Colon (tissue), 2 donors: ENCODE data around the gene TTYH2.

ENCODE experiments used
- FAIRE-seq: peaks from 2 replicates; lab custom pipeline; 2012; peaks lifted over from hg19 to GRCh38; lab: Jason Lieb, UNC
- donor health status: control.
- donor health status: control.

The TTYH2 gene

GRCh38 chr17:74216505-74216904, 3.1 kb downstream of the TTYH2 start:
- no peak for FAIRE-seq

DNA sequence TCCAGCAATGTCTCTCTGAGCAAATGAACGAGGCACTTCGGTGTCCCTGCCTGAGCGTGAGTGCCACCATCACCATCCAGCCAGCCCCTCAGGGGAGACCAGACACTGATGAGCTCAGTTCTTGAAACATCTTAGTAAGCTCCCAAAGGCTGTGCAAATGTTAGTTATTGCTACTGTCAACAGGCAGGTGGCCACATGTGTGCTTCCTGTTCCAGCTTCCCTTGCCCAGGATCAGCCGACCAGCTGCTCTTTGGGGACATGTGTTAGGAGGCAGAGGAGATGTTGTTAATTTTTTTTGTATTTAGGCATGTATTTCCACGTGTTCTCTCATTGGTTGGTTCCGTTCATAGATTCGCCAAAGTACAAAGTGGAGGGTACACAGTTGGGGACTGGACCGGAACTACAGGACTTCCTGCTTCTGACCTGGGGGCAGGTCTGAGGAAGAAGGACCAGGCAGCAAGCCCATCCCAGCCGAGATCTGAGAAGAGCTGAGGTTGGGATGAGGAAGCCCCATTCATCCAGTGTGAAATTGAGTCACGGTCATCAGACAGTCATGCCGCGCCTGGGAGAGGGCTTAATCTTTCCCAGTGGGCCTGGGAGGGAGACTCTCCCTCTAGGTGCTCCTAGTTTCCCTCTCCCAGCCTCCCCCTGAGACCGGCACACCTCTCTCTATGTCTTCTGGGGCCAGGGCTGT, 3.8 kb downstream of the TTYH2 start:
- FAIRE-seq: no peak

- FAIRE-seq: no peak
Measured at GRCh38 chr17:74217888-74218287, 4.5 kb downstream of the TTYH2 start.

- no peak for FAIRE-seq
Measured at GRCh38 chr17:74218436-74218835, 5.1 kb downstream of the TTYH2 start.

DNA sequence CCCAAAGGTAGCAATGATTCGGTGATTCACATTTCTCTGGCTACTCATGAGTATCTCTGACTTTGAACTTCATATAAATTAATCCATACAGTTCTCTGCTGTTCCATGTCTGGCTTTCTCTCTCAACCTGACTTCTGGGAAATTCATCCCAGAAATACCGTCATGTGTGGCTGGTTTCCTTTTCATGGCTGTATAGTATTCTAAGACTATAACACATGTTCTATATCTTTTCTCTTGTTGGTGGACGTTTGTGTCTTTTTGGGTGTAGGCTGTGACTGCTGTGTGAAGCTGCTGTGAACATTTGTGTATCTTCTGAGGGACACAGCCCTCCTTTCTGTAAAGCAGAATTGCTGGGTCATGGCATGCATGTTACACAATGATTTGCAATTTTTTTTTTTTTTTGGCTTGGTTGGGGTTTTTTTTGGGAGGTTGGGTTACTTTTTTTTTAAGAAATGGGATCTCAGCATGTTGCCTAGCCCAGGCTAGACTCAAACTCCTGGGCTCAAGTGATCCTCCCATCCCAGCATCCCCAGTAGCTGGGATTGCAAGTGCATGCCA, 6.3 kb downstream of the TTYH2 start:
- FAIRE-seq: no peak

- no peak for FAIRE-seq
Measured at GRCh38 chr17:74220219-74220618, 6.8 kb downstream of the TTYH2 start.

GRCh38 chr17:74220946-74221818, 7.8 kb downstream of the TTYH2 start:
- no peak for FAIRE-seq

DNA sequence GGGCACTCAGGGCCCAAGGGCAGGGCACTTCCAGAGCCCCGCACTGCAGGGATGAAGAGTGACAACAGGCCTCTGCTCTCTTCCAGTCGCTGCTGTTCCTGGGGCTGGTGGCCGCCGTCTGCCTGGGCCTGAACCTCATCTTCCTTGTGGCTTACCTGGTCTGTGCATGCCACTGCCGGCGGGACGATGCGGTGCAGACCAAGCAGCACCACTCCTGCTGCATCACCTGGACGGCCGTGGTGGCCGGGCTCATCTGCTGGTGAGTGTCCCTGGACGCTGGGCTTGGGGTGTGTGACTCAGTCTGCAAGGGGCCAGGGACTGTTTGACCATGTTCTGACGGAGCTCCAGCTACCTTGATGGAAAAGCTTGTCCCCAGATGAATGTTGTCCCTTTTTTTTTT, 9.0 kb downstream of the TTYH2 start:
- FAIRE-seq: no peak

DNA sequence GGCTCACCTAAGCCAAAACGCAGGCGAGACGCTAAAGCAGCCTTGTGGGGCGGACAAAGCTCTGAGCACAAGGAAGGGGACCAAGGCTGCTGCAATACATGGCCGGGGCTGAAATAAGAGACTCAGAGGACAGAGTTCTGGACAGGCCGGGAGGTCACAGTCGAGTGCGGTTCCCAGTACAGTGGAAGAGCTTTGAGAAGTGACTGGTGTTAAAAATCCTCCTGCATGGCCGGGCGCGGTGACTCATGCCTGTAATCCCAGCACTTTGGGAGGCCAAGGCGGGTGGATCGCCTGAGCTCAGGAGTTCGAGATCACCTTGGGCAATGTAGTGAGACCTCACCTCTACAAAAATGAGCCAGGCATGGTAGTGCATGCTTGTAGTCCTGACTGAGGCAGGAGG, 10.5 kb downstream of the TTYH2 start:
- no peak for FAIRE-seq

DNA sequence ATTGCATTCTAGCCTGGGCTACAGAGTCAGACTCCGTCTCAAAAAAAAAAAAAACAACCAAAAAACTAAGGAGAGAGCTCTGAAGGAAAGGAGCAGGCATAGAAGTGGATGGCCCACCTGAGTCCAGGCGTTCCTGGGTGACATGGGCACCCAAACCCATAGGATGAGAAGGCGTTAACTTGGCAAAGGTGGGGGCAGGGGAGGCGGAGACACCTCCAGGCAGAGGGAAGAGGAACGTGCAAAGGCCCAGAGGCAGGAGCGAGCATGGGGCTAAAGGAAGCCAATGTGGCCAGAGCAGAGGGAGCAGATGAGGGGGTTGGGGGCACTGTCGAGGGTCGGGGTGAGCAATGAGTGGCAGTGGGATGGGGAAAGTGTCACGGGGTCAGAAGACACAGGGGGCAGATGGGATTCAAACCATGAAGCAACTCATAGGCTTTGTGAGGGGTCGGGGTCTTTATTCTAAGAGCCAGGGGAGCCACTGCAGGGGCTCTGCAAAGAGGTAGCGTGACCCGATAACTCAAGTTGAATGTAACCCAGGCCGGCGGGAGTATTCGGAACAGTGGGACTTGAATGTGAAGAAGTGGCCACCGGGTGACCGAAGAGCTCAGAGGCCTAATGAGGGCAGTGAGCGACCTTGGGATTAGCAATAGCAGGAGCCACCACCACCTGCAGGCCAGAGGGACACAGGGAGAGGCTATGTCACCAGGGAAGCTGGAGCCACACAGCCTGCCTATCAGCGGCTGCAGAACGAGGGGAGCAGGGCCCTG, 11.8 kb downstream of the TTYH2 start:
- no peak for FAIRE-seq

DNA sequence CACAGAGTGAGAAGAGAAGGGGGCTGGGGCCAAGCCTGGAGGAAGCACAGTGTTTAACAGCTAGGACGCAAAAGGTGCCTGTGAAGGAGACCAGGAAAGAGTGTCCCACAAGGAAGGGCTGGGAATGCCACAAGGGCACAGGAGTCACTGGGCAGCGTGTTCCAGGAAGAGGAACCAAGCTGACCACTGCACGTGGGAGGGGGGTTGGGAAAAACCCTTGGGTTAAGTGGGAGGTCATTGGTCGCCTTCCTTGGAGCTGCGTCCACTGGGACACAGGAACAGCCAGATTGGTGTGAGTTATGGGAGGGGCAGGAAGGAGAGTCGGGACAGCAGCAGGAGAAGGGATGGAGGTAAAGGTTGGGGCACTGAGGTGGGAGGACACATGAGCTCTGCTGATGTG, 12.9 kb downstream of the TTYH2 start:
- FAIRE-seq: no peak

DNA sequence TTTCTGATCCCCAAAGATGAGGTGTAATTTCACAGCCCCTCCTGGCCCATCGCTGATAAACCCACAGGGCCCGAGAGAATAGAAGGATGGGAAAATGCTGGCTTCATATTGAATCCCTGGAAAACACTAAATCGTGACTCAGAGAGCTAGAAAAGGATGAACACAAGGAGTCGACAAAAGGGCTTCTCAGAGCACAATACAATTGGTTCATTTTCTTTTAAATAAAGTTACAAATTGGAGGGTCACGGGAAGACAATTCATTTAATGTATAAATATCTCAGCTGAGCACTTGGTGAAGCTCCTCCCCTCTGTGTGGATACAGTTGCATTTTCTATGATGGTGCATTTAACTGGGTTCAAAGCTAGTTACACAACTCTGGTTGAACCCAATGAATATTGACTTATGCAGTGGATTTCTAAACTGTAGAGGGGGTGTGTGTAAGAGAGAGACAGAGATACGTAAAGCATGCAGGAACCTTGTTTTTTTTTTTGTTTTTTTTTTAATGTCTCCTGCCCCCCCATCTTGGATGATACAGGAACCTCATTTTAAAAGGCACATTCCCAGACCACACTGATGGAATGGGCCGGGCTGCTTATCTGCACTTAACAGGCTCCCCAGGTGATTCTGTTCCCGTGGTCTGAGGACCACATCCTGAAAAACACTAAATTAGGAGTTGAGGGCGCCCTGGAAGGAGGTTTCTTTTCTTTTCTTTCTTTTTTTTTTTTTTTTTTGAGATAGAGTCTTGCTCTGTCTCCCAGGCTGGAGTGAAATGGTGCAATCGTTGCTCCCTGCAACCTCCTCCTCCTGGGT, 14.1 kb downstream of the TTYH2 start:
- no peak for FAIRE-seq

- no peak for FAIRE-seq
Measured at GRCh38 chr17:74228306-74228978, 15.1 kb downstream of the TTYH2 start.

DNA sequence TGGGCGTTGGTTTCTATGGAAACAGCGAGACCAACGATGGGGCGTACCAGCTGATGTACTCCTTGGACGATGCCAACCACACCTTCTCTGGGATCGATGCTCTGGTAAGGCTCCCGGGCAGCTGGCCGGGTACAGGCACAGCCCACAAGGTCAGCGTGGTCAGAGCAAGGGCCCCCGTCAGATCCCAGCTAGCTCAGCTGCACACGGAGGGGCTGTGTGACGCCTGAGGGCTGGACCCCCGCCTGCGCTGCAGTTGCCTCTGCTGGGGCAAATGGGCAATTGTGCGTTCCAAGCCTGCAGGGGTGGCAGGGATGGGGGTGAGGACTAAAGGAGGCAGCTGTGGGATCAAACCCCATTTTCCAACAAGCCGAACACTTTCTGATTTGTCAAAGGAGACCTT, 17.5 kb downstream of the TTYH2 start:
- no peak for FAIRE-seq

- no peak for FAIRE-seq
Measured at GRCh38 chr17:74231928-74232907, 18.8 kb downstream of the TTYH2 start.

- no peak for FAIRE-seq
Measured at GRCh38 chr17:74233937-74234336, 20.6 kb downstream of the TTYH2 start.

DNA sequence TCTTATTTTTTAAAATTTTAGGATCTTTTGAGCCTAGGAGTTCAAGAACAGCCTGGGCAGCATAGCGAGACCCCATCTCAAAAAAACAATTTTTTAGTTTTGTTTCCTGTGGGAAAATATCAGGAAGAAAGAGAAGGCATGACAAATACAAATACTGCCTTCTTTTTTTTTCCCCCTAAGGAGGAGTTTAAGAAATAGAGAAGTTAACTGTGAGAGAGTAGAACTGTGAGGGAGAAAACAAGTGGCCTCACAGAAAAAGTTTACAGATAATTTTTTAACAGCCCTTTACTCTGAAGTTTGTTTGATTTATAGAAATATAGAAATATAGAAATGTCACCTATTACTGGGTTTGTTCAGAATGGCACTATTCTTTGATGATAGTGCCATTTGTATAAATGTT, 21.1 kb downstream of the TTYH2 start:
- FAIRE-seq: no peak

GRCh38 chr17:74235040-74235581, 21.7 kb downstream of the TTYH2 start:
- no peak for FAIRE-seq

GRCh38 chr17:74235911-74236371, 22.6 kb downstream of the TTYH2 start:
- FAIRE-seq: no peak
